ENCODE results near the gene SPSB2.

GRCh38 chr12:6849427-6849826, 23.7 kb downstream of the SPSB2 start:
- TF ChIP-seq CTCF (conservative IDR thresholded peaks at IDR 0.05) (no peak), ZFX (IDR thresholded peaks at IDR 0.05) (no peak)

All from C4-2B (cell line).